Calu3 (cell line): ENCODE data around the gene FOXK1. TPM values are rescaled to one million over a fixed set of nuclear protein-coding genes. Genes with fewer than 3 reads are reported as not detected.

ENCODE experiments used
- BruUV-seq: library from RNA; stranded (reverse); fragments of 400-500 nt; replicated peaks from 2 replicates; lab custom pipeline; 2021; lab: Mats Ljungman, UMichigan
- CTCF ChIA-PET: fragments of 300-600 bp; sonication (Branson Sonifier 250); formaldehyde crosslinking; loops from one replicate; lab custom pipeline; 2022; ENCODE audit warnings: antibody characterized with exemption; lab: Charles Lee
- DNase-seq: peaks from one replicate; pipeline ENCODE4 v3.0.0; 2022
- H3K27ac Mint-ChIP-seq: one replicate; pipeline ENCODE4 v1.8.0; 2022; ENCODE audit warnings: mixed read lengths; ENCODE audit not compliant: unreplicated experiment
- H3K27me3 Mint-ChIP-seq: one replicate; pipeline ENCODE4 v1.8.0; 2022; ENCODE audit warnings: mixed read lengths; ENCODE audit not compliant: unreplicated experiment
- H3K36me3 Mint-ChIP-seq: one replicate; pipeline ENCODE4 v1.8.0; 2022; ENCODE audit warnings: mild to moderate bottlenecking, moderate library complexity, mixed read lengths; ENCODE audit not compliant: insufficient read depth, unreplicated experiment
- H3K4me1 Mint-ChIP-seq: one replicate; pipeline ENCODE4 v1.8.0; 2022; ENCODE audit warnings: mild to moderate bottlenecking, low read depth, mixed read lengths; ENCODE audit not compliant: unreplicated experiment
- H3K4me3 Mint-ChIP-seq: one replicate; pipeline ENCODE4 v1.8.0; 2022; ENCODE audit warnings: mild to moderate bottlenecking, low read depth, moderate library complexity, mixed read lengths; ENCODE audit not compliant: unreplicated experiment
- H3K9me3 Mint-ChIP-seq: one replicate; pipeline ENCODE4 v1.8.0; 2022; ENCODE audit warnings: low read depth, mixed read lengths; ENCODE audit not compliant: unreplicated experiment
- CTCF ChIP-seq: fragments of 200-600 bp; IDR thresholded peaks from one replicate; pipeline ENCODE4 v1.8.0; 2022; ENCODE audit warnings: antibody characterized with exemption; ENCODE audit not compliant: unreplicated experiment
- intact Hi-C: fragments of 100-400 bp; cut with micrococcal nuclease; formaldehyde crosslinking; loops from one replicate; pipeline ENCODE4 v1.10.0; 2022; ENCODE audit not compliant: unreplicated experiment
- total RNA-seq: library from RNA; stranded (reverse); gene quantifications from 2 replicates; pipeline ENCODE4 v1.2.3, GENCODE V29; 2022

Gene FOXK1
- total RNA-seq, 1 experiment from 2014 or later, result 65.9 TPM

DNA sequence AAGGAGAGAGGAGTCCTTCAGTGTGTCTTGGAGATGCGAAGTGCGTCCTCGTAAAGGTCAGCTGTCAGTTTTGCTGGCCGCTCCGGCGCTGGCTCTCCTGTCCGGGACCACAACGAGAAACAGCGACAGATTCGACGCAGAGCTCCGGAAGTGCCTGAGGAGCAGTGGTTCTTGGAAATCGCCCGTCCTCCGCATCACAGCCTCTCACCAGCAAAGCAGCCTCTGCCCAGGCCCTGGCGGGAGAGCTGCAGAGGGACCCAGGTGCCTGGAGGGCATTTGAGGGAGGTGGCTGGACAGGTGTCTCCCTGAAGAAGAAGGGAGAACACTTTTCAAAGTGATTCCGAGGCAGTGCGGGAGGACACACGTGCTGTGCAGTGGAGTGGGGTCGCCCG, 81.7 kb downstream of the FOXK1 start:
- no peak for TF ChIP-seq CTCF
- Mint-ChIP-seq H3K27me3 (no peaks in the 10 kb centered on the region), H3K27ac (no peak overlapping the region), H3K4me1 (no peaks in the 10 kb centered on the region), H3K9me3 (no peaks in the 10 kb centered on the region), H3K36me3 (peaks cover 77% of the 10 kb centered on the region), H3K4me3 (no peak overlapping the region)
- CTCF ChIA-PET, result no interaction called here
- intact Hi-C loops, result no loop called here
- BruUV-seq, result no TSS peak
- DNase-seq, result no peak

- TF ChIP-seq CTCF, result no peak
- no peak for DNase-seq
- Mint-ChIP-seq H3K27me3 (no peaks in the 10 kb centered on the region), H3K4me1 (no peaks in the 10 kb centered on the region), H3K27ac (no peak overlapping the region), H3K36me3 (peaks cover 84% of the 10 kb centered on the region), H3K4me3 (no peak overlapping the region), H3K9me3 (no peaks in the 10 kb centered on the region)
- no TSS peak for BruUV-seq
- intact Hi-C loops, result no loop called here
- CTCF ChIA-PET, result interaction anchor here (0.6 to 1.0 kb wide), 2 partner anchors 11 to 396 kb away, joined by 3 read pairs; partner anchors contain the start of gene AP5Z1
Observed at GRCh38 chr7:4764402-4765007, 82.4 kb downstream of the FOXK1 start.

- H3K27ac Mint-ChIP-seq, result no peak overlapping the region
- no TSS peak for BruUV-seq
- H3K4me3 Mint-ChIP-seq, result no peak overlapping the region
Observed at GRCh38 chr7:4765776-4766490, 83.8 kb downstream of the FOXK1 start.

More at GRCh38 chr7:4765776-4766490, 83.8 kb downstream of the FOXK1 start:
- no peaks in the 10 kb centered on the region for H3K27me3 Mint-ChIP-seq
- CTCF ChIA-PET, result interaction anchor here (1.0 kb wide), 1 partner anchor 9 kb away, joined by 3 read pairs; the partner anchor contains the start of gene AP5Z1
- no peaks in the 10 kb centered on the region for H3K9me3 Mint-ChIP-seq
- no peak for TF ChIP-seq CTCF
- H3K4me1 Mint-ChIP-seq, result no peaks in the 10 kb centered on the region
- no peak for DNase-seq
- H3K36me3 Mint-ChIP-seq, result peaks cover 86% of the 10 kb centered on the region
- intact Hi-C loops, result no loop called here
